Loucy (cell line): ENCODE results near the gene RFPL2.

Source experiments
- H2AFZ ChIP-seq: fragments of 200-600 bp; sonication (generic); 2 replicates; pipeline ENCODE4 v1.6.0; 2016; ENCODE audit warnings: antibody characterized with exemption, mild to moderate bottlenecking, low read length, moderate library complexity
- H3F3A ChIP-seq: fragments of 200-600 bp; 2 replicates; pipeline ENCODE4 v1.6.0; 2016; ENCODE audit warnings: antibody characterized with exemption, low read depth, mild to moderate bottlenecking
- H3K27me3 ChIP-seq: fragments of 200-600 bp; sonication (generic); 2 replicates; pipeline ENCODE4 v1.6.1; 2014; ENCODE audit warnings: low read length, mild to moderate bottlenecking; ENCODE audit not compliant: insufficient read depth, poor library complexity, severe bottlenecking
- H3K36me3 ChIP-seq: fragments of 200-600 bp; sonication (generic); 2 replicates; pipeline ENCODE4 v1.6.1; 2016; ENCODE audit warnings: low read length; ENCODE audit not compliant: insufficient read depth
- H3K4me1 ChIP-seq: fragments of 200-600 bp; sonication (generic); 2 replicates; pipeline ENCODE4 v1.5.1; 2014; ENCODE audit warnings: low read length, mild to moderate bottlenecking; ENCODE audit not compliant: insufficient read depth, poor library complexity, severe bottlenecking
- H3K4me2 ChIP-seq: fragments of 200-600 bp; sonication (generic); 2 replicates; pipeline ENCODE4 v1.6.0; 2014; ENCODE audit warnings: antibody characterized with exemption, low read length, low read depth, mild to moderate bottlenecking; ENCODE audit not compliant: poor library complexity, severe bottlenecking
- H3K4me3 ChIP-seq: fragments of 200-600 bp; sonication (generic); 2 replicates; pipeline ENCODE4 v1.5.1; 2014; ENCODE audit warnings: low read length, mild to moderate bottlenecking, mixed read lengths; ENCODE audit not compliant: poor library complexity, severe bottlenecking
- H3K79me2 ChIP-seq: fragments of 200-600 bp; sonication (generic); 2 replicates; pipeline ENCODE4 v1.6.1; 2014; ENCODE audit warnings: low read length; ENCODE audit not compliant: insufficient read depth
- H3K9ac ChIP-seq: fragments of 200-600 bp; sonication (generic); 2 replicates; pipeline ENCODE4 v1.6.0; 2014; ENCODE audit warnings: mild to moderate bottlenecking, low read depth, low read length, moderate library complexity; ENCODE audit not compliant: poor library complexity, severe bottlenecking
- H3K9me2 ChIP-seq: fragments of 200-600 bp; sonication (generic); replicated peaks from 2 replicates; pipeline ENCODE4 v1.6.1; 2016; ENCODE audit warnings: low read depth, low read length, mixed read lengths
- H3K9me3 ChIP-seq: fragments of 200-600 bp; sonication (generic); 2 replicates; pipeline ENCODE4 v1.6.1; 2014; ENCODE audit warnings: mild to moderate bottlenecking, antibody characterized with exemption, low read length, low read depth; ENCODE audit not compliant: insufficient read depth
- H4K20me1 ChIP-seq: fragments of 200-600 bp; sonication (generic); 2 replicates; pipeline ENCODE4 v1.6.0; 2014; ENCODE audit warnings: antibody characterized with exemption, low read length, mild to moderate bottlenecking; ENCODE audit not compliant: insufficient read depth, poor library complexity, severe bottlenecking
- CTCF ChIP-seq: fragments of 200-600 bp; sonication (generic); conservative IDR thresholded peaks from 2 replicates; pipeline ENCODE4 v1.5.1; 2014; ENCODE audit warnings: mild to moderate bottlenecking, antibody characterized with exemption, low read length
- EZH2phosphoT487 ChIP-seq: fragments of 200-600 bp; IDR thresholded peaks from 2 replicates; pipeline ENCODE4 v1.6.1; 2018; ENCODE audit warnings: antibody characterized with exemption, mild to moderate bottlenecking, moderate library complexity, borderline replicate concordance

Gene RFPL2

DNA sequence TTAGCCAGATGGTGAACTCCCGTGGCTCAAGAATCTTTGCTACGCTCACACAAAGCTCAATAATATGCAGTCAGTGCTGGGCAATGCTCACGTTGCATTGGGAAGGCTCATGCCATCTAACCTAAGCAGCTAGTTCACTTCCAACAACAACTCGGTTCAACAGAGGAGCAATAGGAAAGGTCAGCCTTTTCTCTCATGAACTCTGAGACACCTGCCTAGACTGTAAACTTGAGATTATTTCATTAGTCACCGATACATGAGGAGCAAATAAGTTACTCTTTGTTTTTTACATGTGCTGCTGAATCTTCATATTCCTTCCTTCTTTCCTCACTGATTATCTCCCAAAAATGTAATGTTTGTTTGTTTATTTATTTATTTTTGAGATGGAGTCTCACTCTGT, 41.3 kb upstream of the RFPL2 start:
- Histone ChIP-seq H3K4me2 (no peak overlapping the region), H4K20me1 (no peaks in the 10 kb centered on the region), H3F3A (no peaks in the 10 kb centered on the region), H3K9me2 (no peaks in the 10 kb centered on the region), H3K27me3 (no peaks in the 10 kb centered on the region), H3K79me2 (no peaks in the 10 kb centered on the region), H2AFZ (no peak overlapping the region), H3K9me3 (no peaks in the 10 kb centered on the region), H3K4me3 (no peak overlapping the region), H3K4me1 (no peaks in the 10 kb centered on the region), H3K36me3 (no peaks in the 10 kb centered on the region), H3K9ac (no peak overlapping the region)
- TF ChIP-seq CTCF (no peak), EZH2phosphoT487 (no peak)

- Histone ChIP-seq H3K4me1 (no peaks in the 10 kb centered on the region), H3K36me3 (no peaks in the 10 kb centered on the region), H3K79me2 (no peaks in the 10 kb centered on the region), H3K9me2 (no peaks in the 10 kb centered on the region), H2AFZ (no peak overlapping the region), H3K4me3 (no peak overlapping the region), H3F3A (no peaks in the 10 kb centered on the region), H3K9ac (no peak overlapping the region), H4K20me1 (no peaks in the 10 kb centered on the region), H3K27me3 (no peaks in the 10 kb centered on the region), H3K4me2 (no peak overlapping the region), H3K9me3 (no peaks in the 10 kb centered on the region)
- TF ChIP-seq EZH2phosphoT487: no peak
- no peak for TF ChIP-seq CTCF
Measured at GRCh38 chr22:32245042-32245441, 40.2 kb upstream of the RFPL2 start.

DNA sequence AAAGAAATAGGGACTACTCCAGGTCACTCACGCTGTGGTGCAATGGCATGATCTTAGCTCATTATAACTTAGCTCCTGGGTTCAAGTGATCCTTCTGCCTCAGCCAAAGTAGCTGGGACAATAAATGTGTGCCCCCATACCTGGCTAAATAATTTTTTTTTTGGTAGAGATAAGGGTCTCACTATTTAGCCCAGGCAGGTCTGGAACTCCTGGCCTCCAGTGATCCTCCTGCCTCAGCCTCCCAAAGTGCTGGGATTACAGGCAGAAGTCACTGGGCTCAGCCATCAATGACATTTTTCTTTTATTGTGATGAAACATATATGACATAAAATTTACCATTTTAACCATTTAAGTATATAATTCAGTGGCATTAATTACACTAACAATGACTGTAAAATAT, 39.7 kb upstream of the RFPL2 start:
- no peaks in the 10 kb centered on the region for H3K9me3 ChIP-seq
- H3K4me3 ChIP-seq: no peak overlapping the region
- H3F3A ChIP-seq: no peaks in the 10 kb centered on the region
- no peaks in the 10 kb centered on the region for H3K4me1 ChIP-seq
- H3K4me2 ChIP-seq: no peak overlapping the region
- H3K9me2 ChIP-seq: no peaks in the 10 kb centered on the region
- no peak overlapping the region for H2AFZ ChIP-seq
- no peaks in the 10 kb centered on the region for H3K27me3 ChIP-seq
- no peak overlapping the region for H3K9ac ChIP-seq
- H4K20me1 ChIP-seq: no peaks in the 10 kb centered on the region
- H3K79me2 ChIP-seq: no peaks in the 10 kb centered on the region
- no peak for TF ChIP-seq EZH2phosphoT487
- TF ChIP-seq CTCF: no peak
- H3K36me3 ChIP-seq: no peaks in the 10 kb centered on the region
